ENCODE measurements around the gene CBR4. TPM values are rescaled to one million over a fixed set of nuclear protein-coding genes. Genes with fewer than 3 reads are reported as not detected.

CBR4 gene
- total RNA-seq, 1 experiment from 2014 or later, result 16.7 TPM

DNA sequence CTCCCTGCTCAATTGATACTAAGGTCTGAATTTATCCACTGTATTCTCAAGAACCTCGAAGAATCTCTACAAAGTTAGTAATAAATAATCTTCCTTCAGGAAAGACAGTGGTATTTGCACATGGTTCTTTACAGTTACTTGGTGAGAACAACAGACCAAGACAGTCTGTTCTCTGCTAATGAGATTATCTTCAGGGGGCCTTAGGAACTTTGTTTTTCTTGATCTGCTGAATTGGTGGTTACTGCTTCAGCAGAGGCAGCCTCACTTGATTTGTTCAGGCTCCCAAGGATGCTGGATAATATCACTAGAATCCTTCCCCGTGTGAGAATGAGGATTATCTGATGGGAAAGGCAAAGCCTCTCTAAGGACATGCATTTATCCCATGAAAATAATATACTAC lies 64.8 kb downstream of the CBR4 start:
- no peak for DNase-seq (ENCODE audit: low read depth, low spot score)
- in situ Hi-C loops (cut with HindIII; ENCODE audit: low pct_unique_long_range_greater_than_20kb, low sequenced_read_pairs), result no loop called here

DNA sequence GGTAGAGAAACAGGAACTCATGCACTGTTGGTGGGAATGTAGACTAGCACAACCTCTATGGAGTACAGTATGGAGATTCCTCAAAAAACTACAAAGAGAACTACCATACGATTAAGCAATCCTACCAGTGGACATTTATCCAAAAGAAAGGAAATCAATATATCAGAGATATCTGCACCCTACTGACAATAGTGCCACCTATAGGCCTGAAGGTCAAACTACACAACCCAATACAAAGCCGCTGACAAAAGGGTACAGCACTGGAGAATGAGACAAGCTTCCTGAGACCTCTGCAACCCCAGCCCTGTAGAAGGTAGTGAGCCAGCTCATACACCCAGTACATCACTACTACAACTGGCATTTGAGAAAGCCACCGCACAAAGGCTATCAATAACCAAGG lies 67.1 kb downstream of the CBR4 start:
- peak; percentile 34 for DNase-seq (ENCODE audit: low read depth, low spot score)
- in situ Hi-C loops (cut with HindIII; ENCODE audit: low pct_unique_long_range_greater_than_20kb, low sequenced_read_pairs), result no loop called here

Small RNA genes within 50 kb of the gene (small RNA-seq; reads per million reads assigned to genes)
- gene RNY4P17, result 0.02 to 0.91 reads per million in 2 experiments

Data from SK-MEL-5 (cell line).